ENCODE measurements around the gene TMEM242. TPM values are rescaled to one million over a fixed set of nuclear protein-coding genes. Genes with fewer than 3 reads are reported as not detected.
"Not testable (repeated sequence)": the region's sequence is repeated elsewhere in the genome, so short reads cannot be mapped to it uniquely, and the experiment has no call there.

Gene TMEM242
- total RNA-seq, 4 donors from 2014 or later: 0.20 to 8.4 (median 5.8) TPM

DNA sequence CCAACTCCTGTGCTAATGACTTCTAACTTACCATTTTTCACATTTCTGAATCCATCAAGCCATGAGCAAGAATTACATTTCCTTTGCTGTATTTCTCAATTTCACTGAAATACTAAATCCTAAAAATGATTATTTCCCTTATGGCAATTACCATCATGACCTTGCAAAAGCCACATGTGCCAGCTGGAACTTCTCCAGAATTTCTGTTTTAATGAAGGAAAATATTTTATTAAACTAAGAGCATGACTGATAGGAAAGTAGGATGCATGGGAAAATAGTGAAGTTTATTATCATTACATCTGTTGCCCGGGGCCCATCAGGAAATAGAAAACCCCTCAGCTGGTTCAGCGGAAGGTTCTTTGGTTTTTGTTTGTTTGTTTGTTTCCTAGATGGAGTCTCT, 14.4 kb upstream of the TMEM242 start:
- H3K27me3 ChIP-seq: peaks cover 10% of the 10 kb centered on the region
- no peak overlapping the region for H3K4me3 ChIP-seq
- 40 to 87% methylated on average over 1 to 2 of the region's 2 CpGs for WGBS, 2 donors (ENCODE audit: low coverage in 1 of 2)
- H3K27ac ChIP-seq: no peak overlapping the region
- H3K4me1 ChIP-seq: no peaks in the 10 kb centered on the region
- in situ Hi-C loops (cut with MboI; ENCODE audit: low pct_ligation_motif_present in 1 of 4, low pct_unique_long_range_greater_than_20kb in 1 of 4, low sequenced_read_pairs in 3 of 4): loop anchor here in 1 of 4 donors (25.0 kb wide), 1 partner anchor 275 kb away; no protein-coding TSS in a partner anchor
- TF ChIP-seq EP300 (IDR thresholded peaks at IDR 0.05; ENCODE audit: low read depth) (no peak), POLR2A (IDR thresholded peaks at IDR 0.05) (no peak), POLR2AphosphoS5 (IDR thresholded peaks at IDR 0.05) (no peak)
- TF ChIP-seq, protein P1, sequence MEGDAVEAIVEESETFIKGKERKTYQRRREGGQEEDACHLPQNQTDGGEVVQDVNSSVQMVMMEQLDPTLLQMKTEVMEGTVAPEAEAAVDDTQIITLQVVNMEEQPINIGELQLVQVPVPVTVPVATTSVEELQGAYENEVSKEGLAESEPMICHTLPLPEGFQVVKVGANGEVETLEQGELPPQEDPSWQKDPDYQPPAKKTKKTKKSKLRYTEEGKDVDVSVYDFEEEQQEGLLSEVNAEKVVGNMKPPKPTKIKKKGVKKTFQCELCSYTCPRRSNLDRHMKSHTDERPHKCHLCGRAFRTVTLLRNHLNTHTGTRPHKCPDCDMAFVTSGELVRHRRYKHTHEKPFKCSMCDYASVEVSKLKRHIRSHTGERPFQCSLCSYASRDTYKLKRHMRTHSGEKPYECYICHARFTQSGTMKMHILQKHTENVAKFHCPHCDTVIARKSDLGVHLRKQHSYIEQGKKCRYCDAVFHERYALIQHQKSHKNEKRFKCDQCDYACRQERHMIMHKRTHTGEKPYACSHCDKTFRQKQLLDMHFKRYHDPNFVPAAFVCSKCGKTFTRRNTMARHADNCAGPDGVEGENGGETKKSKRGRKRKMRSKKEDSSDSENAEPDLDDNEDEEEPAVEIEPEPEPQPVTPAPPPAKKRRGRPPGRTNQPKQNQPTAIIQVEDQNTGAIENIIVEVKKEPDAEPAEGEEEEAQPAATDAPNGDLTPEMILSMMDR (IDR thresholded peaks at IDR 0.05): no peak
- intact Hi-C loops (cut with DNase I; ENCODE audit: low total_unique reads): no loop called here
- no peak for DNase-seq
- no peaks in the 10 kb centered on the region for H3K9me3 ChIP-seq
- no peaks in the 10 kb centered on the region for H3K36me3 ChIP-seq

DNA sequence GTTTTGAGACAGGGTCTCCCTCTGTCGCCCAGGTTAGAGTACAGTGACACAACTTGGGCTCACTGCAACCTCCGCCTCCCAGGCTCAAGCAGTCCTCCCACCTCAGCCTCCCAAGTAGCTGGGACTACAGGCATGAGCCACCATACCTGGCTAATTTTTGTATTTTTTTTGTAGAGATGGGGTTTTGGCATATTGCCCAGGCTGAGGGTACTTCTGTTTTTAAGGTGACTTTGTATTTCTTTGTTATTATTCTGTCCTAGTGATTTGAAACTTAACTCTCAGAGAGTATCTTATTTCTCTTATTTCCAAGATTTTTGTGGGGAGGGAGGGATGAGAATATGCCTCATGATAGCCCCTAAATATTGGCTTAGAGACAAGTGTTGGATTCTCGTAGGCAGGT, 14.0 kb upstream of the TMEM242 start:
- 43 to 84% methylated on average over 2 to 3 of the region's 3 CpGs for WGBS, 2 donors (ENCODE audit: low coverage in 1 of 2)
- intact Hi-C loops (cut with DNase I; ENCODE audit: low total_unique reads): not testable (repeated sequence)

DNA sequence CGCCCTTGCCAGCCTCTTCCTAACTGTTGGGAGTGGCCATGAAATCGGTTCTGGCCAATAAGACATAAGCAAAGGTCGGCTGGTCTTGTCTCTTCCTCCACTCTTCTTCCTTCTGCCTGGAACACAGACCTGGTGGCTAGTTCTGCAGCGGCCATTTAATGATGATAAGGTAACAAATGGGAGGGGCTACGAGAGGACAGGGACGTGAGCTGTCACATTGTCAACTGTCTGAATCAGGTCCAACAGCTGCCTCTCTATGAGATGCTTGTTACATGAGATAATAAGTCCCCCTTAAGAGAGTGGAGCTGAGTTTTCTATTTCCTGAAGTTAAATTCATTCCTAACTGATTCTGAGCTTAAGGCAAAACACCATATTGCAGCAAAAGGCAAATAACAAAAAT, 12.5 kb upstream of the TMEM242 start:
- Histone ChIP-seq H3K27me3 (peaks cover 14% of the 10 kb centered on the region), H3K36me3 (no peaks in the 10 kb centered on the region), H3K4me1 (no peaks in the 10 kb centered on the region), H3K9me3 (no peaks in the 10 kb centered on the region), H3K27ac (no peak overlapping the region), H3K4me3 (no peak overlapping the region)
- no peak for DNase-seq
- in situ Hi-C loops (cut with MboI; ENCODE audit: low pct_ligation_motif_present in 1 of 4, low pct_unique_long_range_greater_than_20kb in 1 of 4, low sequenced_read_pairs in 3 of 4) (loop anchor here in 1 of 4 donors (25.0 kb wide), 1 partner anchor 276 kb away; no protein-coding TSS in a partner anchor), intact Hi-C loops (cut with DNase I; ENCODE audit: low total_unique reads) (no loop called here)
- 43 to 50% methylated on average over 3 to 6 of the region's 6 CpGs for WGBS, 2 donors (ENCODE audit: low coverage in 1 of 2)
- no peak for TF ChIP-seq POLR2A (IDR thresholded peaks at IDR 0.05)
- TF ChIP-seq, protein P1 (IDR thresholded peaks at IDR 0.05): no peak
- no peak for TF ChIP-seq EP300 (IDR thresholded peaks at IDR 0.05; ENCODE audit: low read depth)
- TF ChIP-seq POLR2AphosphoS5 (IDR thresholded peaks at IDR 0.05): no peak

More for the DNA sequence above, 14.0 kb upstream of the TMEM242 start:
- not testable (repeated sequence) for H3K36me3 ChIP-seq, H3K4me1 ChIP-seq, H3K27ac ChIP-seq, H3K4me3 ChIP-seq, DNase-seq, H3K9me3 ChIP-seq
- in situ Hi-C loops (cut with MboI; ENCODE audit: low pct_ligation_motif_present in 1 of 4, low pct_unique_long_range_greater_than_20kb in 1 of 4, low sequenced_read_pairs in 3 of 4): loop anchor here in 1 of 4 donors (25.0 kb wide), 1 partner anchor 275 kb away; no protein-coding TSS in a partner anchor
- H3K27me3 ChIP-seq: peaks cover 14% of the 10 kb centered on the region

DNA sequence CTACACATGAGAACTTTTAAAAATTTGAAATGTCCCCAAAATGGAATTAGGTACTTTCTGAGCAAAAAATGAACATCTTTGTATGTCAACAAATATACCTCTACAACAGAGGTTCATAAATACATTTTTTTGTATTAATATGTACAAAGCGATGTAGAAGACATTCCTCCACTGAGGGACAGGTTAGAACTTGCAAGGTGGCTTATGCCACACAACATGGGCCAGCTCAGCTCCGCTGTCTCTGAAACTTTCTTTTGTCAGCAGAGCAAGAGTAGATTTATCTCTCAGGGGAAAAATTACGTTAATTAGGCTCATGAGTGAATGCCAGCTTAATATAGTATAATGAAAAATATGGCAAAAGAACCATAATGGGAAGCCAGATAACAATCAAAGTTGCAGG, 10.6 kb upstream of the TMEM242 start:
- WGBS, 2 donors (ENCODE audit: low coverage in 1 of 2): 78 to 83% methylated on average over 3 of the region's 3 CpGs
- intact Hi-C loops (cut with DNase I; ENCODE audit: low total_unique reads) (no loop called here), in situ Hi-C loops (cut with MboI; ENCODE audit: low pct_ligation_motif_present in 1 of 4, low pct_unique_long_range_greater_than_20kb in 1 of 4, low sequenced_read_pairs in 3 of 4) (loop anchor here in 1 of 4 donors (25.0 kb wide), 1 partner anchor 278 kb away; no protein-coding TSS in a partner anchor)
- Histone ChIP-seq H3K4me3 (no peak overlapping the region), H3K4me1 (no peaks in the 10 kb centered on the region), H3K27ac (no peak overlapping the region), H3K36me3 (no peaks in the 10 kb centered on the region), H3K9me3 (no peaks in the 10 kb centered on the region), H3K27me3 (peaks cover 14% of the 10 kb centered on the region)
- DNase-seq: no peak
- TF ChIP-seq POLR2AphosphoS5 (IDR thresholded peaks at IDR 0.05): no peak
- TF ChIP-seq, protein P1 (IDR thresholded peaks at IDR 0.05): no peak
- TF ChIP-seq EP300 (IDR thresholded peaks at IDR 0.05; ENCODE audit: low read depth): no peak
- no peak for TF ChIP-seq POLR2A (IDR thresholded peaks at IDR 0.05)

DNA sequence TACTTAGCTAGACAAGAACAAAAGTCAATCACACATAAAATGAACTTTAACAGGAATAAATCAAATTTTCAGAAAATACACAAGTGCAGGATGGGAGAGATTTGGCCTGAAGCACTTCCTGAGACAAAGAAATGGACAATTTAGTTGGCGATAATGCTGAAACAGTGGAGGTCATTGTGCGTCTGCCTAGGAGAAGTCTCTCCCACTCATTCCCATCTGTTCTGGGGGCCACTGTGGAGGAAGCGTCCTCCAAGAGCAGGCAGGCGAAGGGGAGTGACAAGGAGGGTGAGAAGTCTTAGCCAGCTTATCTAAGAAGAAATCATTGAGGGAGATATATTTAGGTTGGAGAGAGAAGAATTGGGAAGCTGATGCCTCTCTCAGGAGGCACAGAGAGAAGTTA, 10.2 kb upstream of the TMEM242 start:
- no peak for TF ChIP-seq POLR2A (IDR thresholded peaks at IDR 0.05)
- TF ChIP-seq, protein P1 (IDR thresholded peaks at IDR 0.05): no peak
- TF ChIP-seq POLR2AphosphoS5 (IDR thresholded peaks at IDR 0.05): no peak
- no peak for TF ChIP-seq EP300 (IDR thresholded peaks at IDR 0.05; ENCODE audit: low read depth)
- no peak for DNase-seq
- H3K4me3 ChIP-seq: no peak overlapping the region
- H3K4me1 ChIP-seq: no peaks in the 10 kb centered on the region
- no peak overlapping the region for H3K27ac ChIP-seq
- H3K9me3 ChIP-seq: no peaks in the 10 kb centered on the region
- no peaks in the 10 kb centered on the region for H3K36me3 ChIP-seq
- intact Hi-C loops (cut with DNase I; ENCODE audit: low total_unique reads): no loop called here
- WGBS, 2 donors (ENCODE audit: low coverage in 1 of 2): 86 to 94% methylated on average over 4 of the region's 4 CpGs
- peaks cover 14% of the 10 kb centered on the region for H3K27me3 ChIP-seq
- in situ Hi-C loops (cut with MboI; ENCODE audit: low pct_ligation_motif_present in 1 of 4, low pct_unique_long_range_greater_than_20kb in 1 of 4, low sequenced_read_pairs in 3 of 4): loop anchor here in 1 of 4 donors (25.0 kb wide), 1 partner anchor 279 kb away; no protein-coding TSS in a partner anchor
